GM19372 (cell line): ENCODE results near the gene F11.
"Not testable (repeated sequence)": the region's sequence is repeated elsewhere in the genome, so short reads cannot be mapped to it uniquely, and the experiment has no call there.

ENCODE experiments used
- ATAC-seq: cut with Tn5 transposase; IDR thresholded peaks from one replicate; pipeline ENCODE4 v1.9.1; 2021; ENCODE audit warnings: mild to moderate bottlenecking, low read depth, moderate library complexity; ENCODE audit not compliant: unreplicated experiment

F11 gene

GRCh38 chr4:186249785-186250754 lies 15.9 kb upstream of the F11 start:
- no peak for ATAC-seq

GRCh38 chr4:186250760-186251159 lies 15.2 kb upstream of the F11 start:
- no peak for ATAC-seq

DNA sequence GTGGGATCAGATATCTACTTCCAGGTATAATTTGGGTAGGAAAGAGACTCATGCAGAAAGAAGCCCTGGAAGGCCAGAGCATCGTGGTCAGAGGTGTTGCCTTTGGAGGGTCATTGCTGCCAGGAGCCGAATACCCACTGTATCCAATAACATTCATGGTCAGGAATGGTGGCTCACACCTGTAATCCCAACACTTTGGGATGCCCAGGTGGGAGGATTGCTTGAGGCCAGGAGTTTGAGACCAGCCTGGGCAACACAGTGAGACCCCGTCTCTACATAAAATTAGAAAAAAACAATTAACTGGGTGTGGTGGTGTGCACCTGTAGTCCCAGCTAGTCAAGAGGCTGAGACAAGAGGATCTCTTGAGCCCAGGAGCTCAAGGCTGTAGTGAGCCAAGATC lies 10.9 kb upstream of the F11 start:
- no peak for ATAC-seq

- ATAC-seq, result no peak
These were observed 7.7 kb upstream of the F11 start for GRCh38 chr4:186258216-186258811.

DNA sequence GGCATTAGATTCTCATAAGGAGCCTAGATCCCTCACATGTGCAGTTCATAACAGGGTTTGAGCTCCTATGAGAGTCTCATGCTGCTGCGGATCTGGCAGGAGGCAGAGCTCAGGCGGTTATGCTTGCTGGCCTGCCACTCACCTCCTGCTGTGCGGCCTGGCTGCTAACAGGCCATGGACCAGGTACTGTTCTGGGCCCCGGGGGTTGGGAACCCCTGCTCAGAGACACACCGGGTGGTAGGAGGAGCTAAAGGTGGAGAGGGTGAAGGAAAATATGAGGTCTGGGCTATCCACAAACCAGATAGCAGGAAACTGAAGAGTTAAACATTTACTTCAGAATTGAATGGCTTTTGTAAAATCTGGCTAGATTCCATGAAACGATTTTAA lies 5.9 kb upstream of the F11 start:
- ATAC-seq, result no peak

- no peak for ATAC-seq
These were observed 5.2 kb upstream of the F11 start for GRCh38 chr4:186260504-186261448.

DNA sequence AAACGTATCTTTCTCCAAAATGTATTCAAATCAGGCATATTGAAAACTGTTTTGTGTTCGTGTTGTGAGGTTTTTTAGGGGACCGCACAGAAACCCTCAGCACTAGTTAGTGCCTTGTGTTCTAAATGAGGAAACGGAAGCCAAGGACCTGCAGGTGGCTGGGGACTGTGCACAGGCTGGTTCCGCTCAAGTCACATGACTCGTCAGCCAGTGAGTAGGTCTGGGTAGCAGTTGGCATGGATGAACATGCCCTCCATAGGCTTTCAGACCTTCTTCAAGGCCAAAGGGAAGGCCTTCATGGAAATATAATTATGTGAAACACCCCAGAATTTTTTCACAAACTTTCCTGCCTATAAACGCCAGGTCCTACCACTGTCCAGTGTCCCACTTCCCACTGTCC lies 1.3 kb upstream of the F11 start:
- ATAC-seq, result no peak

DNA sequence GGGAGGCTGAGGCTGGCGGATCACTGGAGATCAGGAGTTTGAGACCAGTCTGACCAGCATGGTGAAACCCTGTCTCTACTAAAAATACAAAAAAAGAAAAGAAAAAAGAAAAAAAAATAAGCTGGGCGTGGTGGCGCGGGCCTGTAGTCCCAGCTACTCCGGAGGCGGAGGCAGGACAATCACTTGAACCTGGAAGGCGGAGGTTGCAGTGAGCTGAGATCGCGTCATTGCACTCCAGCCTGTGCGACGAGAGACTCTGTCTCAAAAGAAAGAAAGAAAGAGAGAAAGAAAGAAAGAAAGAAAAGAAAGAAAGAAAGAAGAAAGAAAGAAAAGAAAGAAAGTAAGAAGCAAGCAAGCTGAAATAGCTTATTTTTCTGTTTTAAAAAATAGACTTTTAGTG lies 739 bp upstream of the F11 start:
- not testable (repeated sequence) for ATAC-seq

GRCh38 chr4:186266729-186267456 lies 904 bp downstream of the F11 start:
- ATAC-seq, result no peak

GRCh38 chr4:186271081-186271678 lies 5.2 kb downstream of the F11 start:
- ATAC-seq, result no peak

GRCh38 chr4:186272699-186273391 lies 6.9 kb downstream of the F11 start:
- ATAC-seq, result no peak

- not testable (repeated sequence) for ATAC-seq
These were observed 7.4 kb downstream of the F11 start for GRCh38 chr4:186273392-186273789.

DNA sequence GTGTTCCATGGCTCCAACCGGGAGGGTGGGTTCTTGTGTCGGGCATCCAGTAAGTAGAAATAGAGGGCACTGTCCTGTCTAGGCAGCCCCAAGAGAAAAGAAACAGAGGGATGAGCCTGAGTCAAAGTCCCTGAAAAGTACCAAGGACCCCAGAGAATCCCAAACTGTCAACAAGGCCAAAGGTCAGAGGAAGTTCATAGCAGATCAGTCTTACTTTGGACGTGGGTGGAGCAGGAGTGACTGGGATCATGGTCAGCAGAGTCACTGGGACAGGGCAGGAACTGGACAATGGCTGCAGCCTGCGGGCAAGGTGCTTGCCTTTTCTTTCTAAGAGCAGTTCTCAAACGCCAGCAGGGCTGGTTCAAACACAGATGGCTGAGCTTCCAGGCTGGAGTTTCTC lies 17.3 kb downstream of the F11 start:
- ATAC-seq, result no peak

GRCh38 chr4:186285147-186285546 lies 19.2 kb downstream of the F11 start:
- ATAC-seq, result no peak

- no peak for ATAC-seq
These were observed 20.6 kb downstream of the F11 start for GRCh38 chr4:186286581-186286980.

DNA sequence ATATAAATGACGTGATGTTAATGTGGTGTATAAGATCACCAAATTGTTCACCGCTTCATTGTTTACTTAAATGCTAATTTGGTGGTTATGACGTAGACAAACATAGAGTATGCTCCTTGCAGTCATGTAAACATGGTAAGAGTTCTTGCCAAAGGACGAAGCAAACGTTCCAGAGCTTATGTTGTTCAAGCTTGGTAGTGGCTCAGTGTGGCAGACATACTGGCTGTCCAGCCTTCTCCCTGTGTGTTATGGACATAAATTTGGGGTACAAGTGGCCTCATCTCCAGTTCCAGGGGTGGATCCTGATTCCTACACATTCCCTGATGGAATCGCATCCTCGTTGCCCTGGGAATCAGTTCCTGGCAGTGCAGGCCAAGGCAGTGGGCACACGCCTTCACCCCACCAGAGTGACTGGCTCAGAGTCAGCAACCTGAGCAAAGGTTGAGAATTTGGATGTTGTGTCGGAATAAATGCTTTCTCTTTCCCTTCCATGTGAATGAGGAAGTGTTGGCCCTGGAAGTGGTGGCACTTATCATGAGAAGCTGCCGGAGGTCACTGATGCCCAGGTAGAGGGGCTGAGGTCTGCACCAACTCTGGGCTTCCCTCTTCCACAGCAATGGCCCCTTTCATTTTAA lies 25.4 kb downstream of the F11 start:
- no peak for ATAC-seq

DNA sequence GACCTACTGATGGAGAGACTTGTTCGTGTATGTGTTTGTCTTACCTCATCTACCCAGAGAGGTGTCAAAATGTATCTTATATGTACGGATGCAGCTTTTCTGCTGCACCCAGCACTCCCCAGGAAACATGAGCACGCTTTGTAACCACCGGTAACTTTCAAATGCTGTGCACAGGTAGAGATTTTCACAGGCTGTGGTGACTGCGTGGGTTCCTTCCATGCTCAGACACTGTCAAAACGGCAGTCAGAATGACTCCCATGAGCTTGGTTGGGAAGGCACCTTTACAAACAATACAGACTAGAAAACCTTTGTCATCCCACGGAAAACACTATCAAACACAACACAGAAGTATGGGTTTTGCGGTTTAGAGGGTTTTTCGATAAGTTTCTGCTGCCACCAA lies 28.2 kb downstream of the F11 start:
- ATAC-seq, result no peak

DNA sequence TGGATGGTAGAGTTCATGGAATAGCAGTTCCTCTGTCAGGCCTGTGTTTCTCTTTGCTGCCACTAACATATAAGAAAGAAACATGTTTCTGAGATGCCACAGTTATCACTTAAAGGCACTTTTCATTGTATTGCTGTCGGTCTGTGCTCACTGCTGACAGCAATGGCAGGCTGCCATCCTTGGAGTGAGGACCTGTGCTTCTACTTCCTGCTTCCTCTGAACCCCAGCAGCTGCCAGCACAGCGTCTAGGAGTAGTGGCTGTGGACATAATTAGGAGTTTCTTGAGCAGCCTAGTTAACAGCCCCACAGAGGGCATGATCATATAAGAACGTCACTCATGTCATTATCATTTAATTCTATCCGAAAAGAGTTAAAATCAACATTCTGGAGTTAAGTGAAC lies 30.5 kb downstream of the F11 start:
- ATAC-seq, result no peak
